Stimulated activated effector memory CD8-positive, alpha-beta T cell treated with anti-CD3 and anti-CD28 coated beads, Interleukin-12 subunit alpha, Interleukin-12 subunit beta, amount 100 ng/mL, for 72 hours (primary cell): ENCODE results near the gene EXOSC1.
"Not testable (repeated sequence)": the region's sequence is repeated elsewhere in the genome, so short reads cannot be mapped to it uniquely, and the experiment has no call there.

ENCODE experiments used
- ATAC-seq: fragments of 150-1000 bp; cut with Tn5 transposase; 2 replicates; pipeline ENCODE4 v1.10.0; 2021
- DNase-seq, 2 donors: peaks; one replicate each; pipeline ENCODE4 v3.0.0; 2021 to 2022; ENCODE audit warnings: low spot score in 2 of 2
- H3K27ac Mint-ChIP-seq: one replicate; pipeline ENCODE4 v1.8.0; 2022; ENCODE audit warnings: mild to moderate bottlenecking, mixed read lengths
- H3K36me3 Mint-ChIP-seq: one replicate; pipeline ENCODE4 v1.8.0; 2022; ENCODE audit warnings: mild to moderate bottlenecking, mixed read lengths
- H3K4me1 Mint-ChIP-seq: one replicate; pipeline ENCODE4 v1.8.0; 2022; ENCODE audit warnings: mixed read lengths
- H3K4me3 Mint-ChIP-seq: one replicate; pipeline ENCODE4 v1.8.0; 2022; ENCODE audit warnings: mild to moderate bottlenecking, mixed read lengths
- H3K9me3 Mint-ChIP-seq: one replicate; pipeline ENCODE4 v1.8.0; 2022; ENCODE audit warnings: mixed read lengths

The EXOSC1 gene

GRCh38 chr10:97445722-97446639 lies at the start of gene EXOSC1, which contains the start of gene ZDHHC16:
EXOSC1 (minus strand) TSS chr10:97446006; CDS start chr10:97445985, 21 bp downstream.
ZDHHC16 (plus strand) TSS chr10:97446175; CDS start chr10:97451676, 5,501 bp downstream.
- peak within 1 kb of the TSS; percentile 99 for H3K4me3 Mint-ChIP-seq
- peak within 1 kb of the TSS; percentile 96 for H3K27ac Mint-ChIP-seq
- no peaks in the 10 kb centered on the region for H3K9me3 Mint-ChIP-seq
- H3K36me3 Mint-ChIP-seq = peaks cover 54% of the 10 kb centered on the region
- H3K4me1 Mint-ChIP-seq = peaks cover 48% of the 10 kb centered on the region
- DNase-seq (peak; percentile 81 to 96), ATAC-seq (peak; percentile 95)

GRCh38 chr10:97494863-97495506 lies 49.2 kb upstream of the EXOSC1 start:
- Mint-ChIP-seq H3K27ac (peak overlapping the region; percentile 86), H3K4me1 (peaks cover 53% of the 10 kb centered on the region), H3K9me3 (no peaks in the 10 kb centered on the region), H3K36me3 (peaks cover 47% of the 10 kb centered on the region), H3K4me3 (no peak overlapping the region)
- ATAC-seq = no peak
- no peak for DNase-seq

GRCh38 chr10:97494151-97494550 lies 48.3 kb upstream of the EXOSC1 start:
- no peak for DNase-seq
- H3K4me3 Mint-ChIP-seq = no peak overlapping the region
- no peaks in the 10 kb centered on the region for H3K9me3 Mint-ChIP-seq
- peaks cover 48% of the 10 kb centered on the region for H3K36me3 Mint-ChIP-seq
- H3K27ac Mint-ChIP-seq = no peak overlapping the region
- ATAC-seq = no peak
- peaks cover 54% of the 10 kb centered on the region for H3K4me1 Mint-ChIP-seq

GRCh38 chr10:97490592-97490991 lies 44.8 kb upstream of the EXOSC1 start:
- Mint-ChIP-seq H3K9me3 (no peaks in the 10 kb centered on the region), H3K27ac (peak overlapping the region; percentile 32), H3K36me3 (peaks cover 55% of the 10 kb centered on the region), H3K4me1 (peaks cover 41% of the 10 kb centered on the region), H3K4me3 (no peak overlapping the region)
- DNase-seq (no peak), ATAC-seq (no peak)

- DNase-seq = no peak
- H3K9me3 Mint-ChIP-seq = no peaks in the 10 kb centered on the region
- no peak overlapping the region for H3K4me3 Mint-ChIP-seq
- peak overlapping the region; percentile 56 for H3K27ac Mint-ChIP-seq
- peaks cover 67% of the 10 kb centered on the region for H3K36me3 Mint-ChIP-seq
- no peak for ATAC-seq
- H3K4me1 Mint-ChIP-seq = peaks cover 21% of the 10 kb centered on the region
Observed at GRCh38 chr10:97485647-97486281, 40.0 kb upstream of the EXOSC1 start.

GRCh38 chr10:97483921-97484320 lies 38.1 kb upstream of the EXOSC1 start:
- H3K36me3 Mint-ChIP-seq = peaks cover 82% of the 10 kb centered on the region
- no peak overlapping the region for H3K4me3 Mint-ChIP-seq
- DNase-seq (no peak), ATAC-seq (no peak)
- peaks cover 9% of the 10 kb centered on the region for H3K4me1 Mint-ChIP-seq
- peak overlapping the region; percentile 34 for H3K27ac Mint-ChIP-seq
- no peaks in the 10 kb centered on the region for H3K9me3 Mint-ChIP-seq

GRCh38 chr10:97483506-97483905 lies 37.7 kb upstream of the EXOSC1 start:
- Mint-ChIP-seq H3K36me3 (peaks cover 84% of the 10 kb centered on the region), H3K9me3 (no peaks in the 10 kb centered on the region), H3K4me1 (peaks cover 5% of the 10 kb centered on the region), H3K4me3 (no peak overlapping the region), H3K27ac (peak overlapping the region; percentile 34)
- ATAC-seq (no peak), DNase-seq (no peak)

- Mint-ChIP-seq H3K9me3 (no peaks in the 10 kb centered on the region), H3K36me3 (peaks cover 93% of the 10 kb centered on the region), H3K4me3 (no peak overlapping the region)
Observed at GRCh38 chr10:97482381-97482780, 36.6 kb upstream of the EXOSC1 start.

GRCh38 chr10:97481071-97481470 lies 35.3 kb upstream of the EXOSC1 start:
- no peaks in the 10 kb centered on the region for H3K9me3 Mint-ChIP-seq
- DNase-seq (no peak), ATAC-seq (no peak)
- H3K4me1 Mint-ChIP-seq = peaks cover under 1% of the 10 kb centered on the region
- no peak overlapping the region for H3K27ac Mint-ChIP-seq
- H3K4me3 Mint-ChIP-seq = no peak overlapping the region
- H3K36me3 Mint-ChIP-seq = peaks cover 97% of the 10 kb centered on the region

More at GRCh38 chr10:97482381-97482780, 36.6 kb upstream of the EXOSC1 start:
- DNase-seq (no peak), ATAC-seq (no peak)
- Mint-ChIP-seq H3K4me1 (peaks cover 5% of the 10 kb centered on the region), H3K27ac (no peak overlapping the region)

GRCh38 chr10:97479939-97480338 lies 34.1 kb upstream of the EXOSC1 start:
- H3K36me3 Mint-ChIP-seq = peaks cover 97% of the 10 kb centered on the region

GRCh38 chr10:97479410-97479809 lies 33.6 kb upstream of the EXOSC1 start:
- not testable (repeated sequence) for ATAC-seq, H3K4me1 Mint-ChIP-seq, H3K4me3 Mint-ChIP-seq, H3K27ac Mint-ChIP-seq, H3K9me3 Mint-ChIP-seq, DNase-seq
- H3K36me3 Mint-ChIP-seq = peaks cover 97% of the 10 kb centered on the region

More at GRCh38 chr10:97479939-97480338, 34.1 kb upstream of the EXOSC1 start:
- DNase-seq = no peak
- ATAC-seq = no peak
- H3K4me3 Mint-ChIP-seq = no peak overlapping the region
- H3K27ac Mint-ChIP-seq = no peak overlapping the region
- H3K4me1 Mint-ChIP-seq = no peaks in the 10 kb centered on the region
- no peaks in the 10 kb centered on the region for H3K9me3 Mint-ChIP-seq

GRCh38 chr10:97475936-97476594 lies 30.3 kb upstream of the EXOSC1 start:
- peak overlapping the region; percentile 66 for H3K27ac Mint-ChIP-seq
- H3K4me1 Mint-ChIP-seq = no peaks in the 10 kb centered on the region
- H3K9me3 Mint-ChIP-seq = no peaks in the 10 kb centered on the region
- no peak for ATAC-seq
- H3K4me3 Mint-ChIP-seq = no peak overlapping the region
- no peak for DNase-seq
- peaks cover 100% of the 10 kb centered on the region for H3K36me3 Mint-ChIP-seq

- Mint-ChIP-seq H3K9me3 (no peaks in the 10 kb centered on the region), H3K4me1 (no peaks in the 10 kb centered on the region), H3K4me3 (no peak overlapping the region), H3K36me3 (peaks cover 100% of the 10 kb centered on the region), H3K27ac (no peak overlapping the region)
- DNase-seq = no peak
- no peak for ATAC-seq
Observed at GRCh38 chr10:97474918-97475317, 29.1 kb upstream of the EXOSC1 start.

GRCh38 chr10:97468781-97469180 lies 23.0 kb upstream of the EXOSC1 start:
- peaks cover 100% of the 10 kb centered on the region for H3K36me3 Mint-ChIP-seq
- not testable (repeated sequence) for DNase-seq, ATAC-seq, H3K4me3 Mint-ChIP-seq, H3K4me1 Mint-ChIP-seq, H3K9me3 Mint-ChIP-seq, H3K27ac Mint-ChIP-seq

- peaks cover 100% of the 10 kb centered on the region for H3K36me3 Mint-ChIP-seq
- peak overlapping the region; percentile 12 for H3K27ac Mint-ChIP-seq
- H3K9me3 Mint-ChIP-seq = no peaks in the 10 kb centered on the region
- ATAC-seq = no peak
- DNase-seq = no peak
- H3K4me3 Mint-ChIP-seq = no peak overlapping the region
- H3K4me1 Mint-ChIP-seq = no peaks in the 10 kb centered on the region
Observed at GRCh38 chr10:97468162-97468561, 22.4 kb upstream of the EXOSC1 start.
